ENCODE data around the gene ECSCR.

ECSCR gene

DNA sequence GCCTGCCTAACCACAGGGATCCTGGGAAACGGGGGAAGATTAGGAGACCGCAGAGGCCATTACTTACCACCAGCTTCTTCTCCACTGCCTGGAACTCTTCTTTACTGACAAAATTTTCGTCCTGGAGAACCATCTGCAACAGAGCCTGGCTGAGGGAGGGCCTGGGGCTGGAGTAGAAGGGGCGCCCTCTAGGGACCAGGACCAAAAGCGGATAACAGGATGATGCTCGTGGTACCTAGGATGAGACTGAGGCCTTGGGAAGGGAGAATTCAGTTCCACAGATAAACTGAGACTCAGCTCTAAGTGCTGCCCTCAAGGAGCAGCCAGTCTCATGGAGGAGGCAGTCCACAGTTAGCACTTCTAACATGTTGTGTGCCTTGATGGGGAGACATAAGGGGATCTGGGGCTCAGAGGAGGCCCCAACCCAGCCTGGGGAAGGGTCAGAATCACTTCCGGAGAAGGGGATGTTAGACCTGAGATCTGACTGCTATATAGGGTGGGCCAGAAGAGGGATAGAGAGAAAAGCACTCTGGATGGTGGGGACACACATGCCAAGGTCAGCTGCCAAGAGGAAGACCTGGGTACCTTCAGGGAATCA is 59.9 kb downstream of the ECSCR start:
- DNase-seq (ENCODE audit: low read depth, low spot score): no peak
- Histone ChIP-seq H3K27me3 (ENCODE audit: control insufficient read depth, insufficient read depth, low read length) (no peaks in the 10 kb centered on the region), H3K27ac (ENCODE audit: low read length) (no peak overlapping the region), H3K4me1 (ENCODE audit: control insufficient read depth, insufficient read depth, low read length) (peaks cover 3% of the 10 kb centered on the region), H3K36me3 (ENCODE audit: control insufficient read depth, insufficient read depth, low read length) (peaks cover 8% of the 10 kb centered on the region; the same call in 1 of the 2 replicates), H3K4me3 (ENCODE audit: low read length) (no peak overlapping the region), H3K9me3 (ENCODE audit: control insufficient read depth, insufficient read depth, low read length) (no peaks in the 10 kb centered on the region)
- WGBS (ENCODE audit: insufficient coverage, insufficient read length): no CpG with 5 or more reads among the region's 7 CpGs

DNA sequence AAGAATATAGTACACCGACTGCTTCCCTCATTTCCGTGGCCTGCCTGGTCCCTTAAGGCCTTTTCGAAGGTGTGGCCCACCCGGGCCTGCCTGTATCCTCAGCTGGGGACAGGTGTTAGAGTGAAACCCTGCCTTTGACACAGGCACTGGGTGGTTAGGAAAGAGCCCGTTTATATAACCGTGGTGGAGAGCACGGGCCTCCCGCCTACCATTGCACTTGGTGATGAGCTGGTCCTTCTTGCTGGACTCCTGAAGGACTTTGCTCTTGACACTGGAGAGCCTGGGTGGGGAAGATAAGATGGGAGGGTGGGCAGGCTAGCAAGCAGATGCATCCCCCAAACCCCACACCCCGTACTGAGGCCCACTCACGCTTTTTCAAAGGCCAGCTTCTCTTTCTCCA is 61.0 kb downstream of the ECSCR start:
- H3K4me1 ChIP-seq (ENCODE audit: control insufficient read depth, insufficient read depth, low read length): peaks cover 3% of the 10 kb centered on the region
- no peaks in the 10 kb centered on the region for H3K9me3 ChIP-seq (ENCODE audit: control insufficient read depth, insufficient read depth, low read length)
- no peak overlapping the region for H3K4me3 ChIP-seq (ENCODE audit: low read length)
- H3K36me3 ChIP-seq (ENCODE audit: control insufficient read depth, insufficient read depth, low read length): peaks cover 8% of the 10 kb centered on the region; the same call in 1 of the 2 replicates
- no CpG with 5 or more reads among the region's 10 CpGs for WGBS (ENCODE audit: insufficient coverage, insufficient read length)
- DNase-seq (ENCODE audit: low read depth, low spot score): no peak
- no peak overlapping the region for H3K27ac ChIP-seq (ENCODE audit: low read length)
- no peaks in the 10 kb centered on the region for H3K27me3 ChIP-seq (ENCODE audit: control insufficient read depth, insufficient read depth, low read length)

- no CpG with 5 or more reads among the region's 6 CpGs for WGBS (ENCODE audit: insufficient coverage, insufficient read length)
- Histone ChIP-seq H3K4me3 (ENCODE audit: low read length) (no peak overlapping the region), H3K27me3 (ENCODE audit: control insufficient read depth, insufficient read depth, low read length) (no peaks in the 10 kb centered on the region; the same call in 1 of the 2 replicates), H3K9me3 (ENCODE audit: control insufficient read depth, insufficient read depth, low read length) (no peaks in the 10 kb centered on the region), H3K4me1 (ENCODE audit: control insufficient read depth, insufficient read depth, low read length) (peaks cover 10% of the 10 kb centered on the region), H3K36me3 (ENCODE audit: control insufficient read depth, insufficient read depth, low read length) (peaks cover 8% of the 10 kb centered on the region; the same call in 1 of the 2 replicates), H3K27ac (ENCODE audit: low read length) (no peak overlapping the region)
- no peak for DNase-seq (ENCODE audit: low read depth, low spot score)
Observed at GRCh38 chr5:139399501-139400121, 62.9 kb downstream of the ECSCR start.

All from iPS DF 6.9 (cell line).